GM08714 (cell line): ENCODE results near the gene SYNGR3.

Experiments used
- H3K4me3 ChIP-seq: fragments of 200-500 bp; sonication (Bioruptor generic); 2 replicates; pipeline ENCODE4 v1.5.1; 2014; ENCODE audit warnings: mild to moderate bottlenecking, low read length, inconsistent platforms
- ZNF274 ChIP-seq: IDR thresholded peaks from 2 replicates; pipeline ENCODE4 v1.6.1; 2012; ENCODE audit warnings: mild to moderate bottlenecking, low read depth, low read length

SYNGR3 gene, protein sequence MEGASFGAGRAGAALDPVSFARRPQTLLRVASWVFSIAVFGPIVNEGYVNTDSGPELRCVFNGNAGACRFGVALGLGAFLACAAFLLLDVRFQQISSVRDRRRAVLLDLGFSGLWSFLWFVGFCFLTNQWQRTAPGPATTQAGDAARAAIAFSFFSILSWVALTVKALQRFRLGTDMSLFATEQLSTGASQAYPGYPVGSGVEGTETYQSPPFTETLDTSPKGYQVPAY

GRCh38 chr16:1989209-1990100, at the start of gene SYNGR3:
SYNGR3 (plus strand) TSS chr16:1989970; CDS start chr16:1990103, 133 bp downstream.
- H3K4me3 ChIP-seq = peak within 1 kb of the TSS; percentile 44; the same call in 1 of the 2 replicates
- TF ChIP-seq ZNF274 = no peak

- no peak for TF ChIP-seq ZNF274
- H3K4me3 ChIP-seq = no peak overlapping the region
Observed at GRCh38 chr16:1940273-1941161, 49.3 kb upstream of the SYNGR3 start.

- H3K4me3 ChIP-seq = no peak overlapping the region; the same call in 1 of the 2 replicates
- TF ChIP-seq ZNF274 = no peak
Observed at GRCh38 chr16:1941162-1942046, 48.4 kb upstream of the SYNGR3 start.

- peak overlapping the region; percentile 85 for H3K4me3 ChIP-seq
- no peak for TF ChIP-seq ZNF274
Observed at GRCh38 chr16:1942047-1942809, 47.5 kb upstream of the SYNGR3 start.

DNA sequence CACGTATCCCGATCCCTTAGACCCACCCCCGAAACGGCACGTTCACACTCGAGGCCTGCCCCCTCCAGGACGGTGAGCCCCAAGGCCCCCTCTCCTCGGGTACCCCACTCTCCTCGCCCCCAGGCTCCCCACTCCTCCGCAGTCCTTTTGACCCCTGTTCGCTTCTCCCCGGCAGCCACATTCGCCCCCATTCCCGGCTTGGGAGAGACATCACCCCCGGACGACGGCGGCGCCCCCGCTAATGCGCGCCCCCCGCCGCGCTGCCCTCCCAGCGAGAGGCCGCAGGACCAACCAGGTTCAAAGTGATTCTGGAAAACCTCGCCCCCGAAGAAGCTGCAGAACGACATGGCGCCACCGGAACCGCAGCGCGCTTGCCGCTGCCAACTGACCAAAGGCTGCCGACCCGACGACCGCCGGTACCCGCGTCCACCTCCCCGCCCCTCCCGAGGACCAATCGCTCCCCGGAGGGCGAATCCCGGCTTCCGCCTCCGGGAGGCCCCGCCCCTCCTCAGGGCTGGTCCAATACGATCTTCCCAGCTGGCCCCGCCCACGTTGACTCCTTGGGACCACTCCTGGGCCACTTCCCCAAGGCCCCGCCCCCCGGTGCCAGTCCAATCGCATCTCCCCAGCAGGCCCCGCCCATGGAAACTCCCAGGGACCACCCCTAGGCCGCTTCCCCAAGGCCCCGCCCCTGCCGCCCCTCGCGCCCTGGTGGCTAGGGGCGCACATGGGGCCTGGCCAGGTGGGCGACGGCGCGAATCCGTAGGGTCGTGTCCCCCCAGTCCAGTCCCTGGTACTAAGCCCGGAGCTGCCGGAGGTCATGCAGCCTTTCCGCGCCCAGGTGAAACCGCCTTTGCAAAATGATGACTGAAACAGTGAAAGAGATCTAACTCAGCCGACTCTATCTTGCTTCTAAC, 46.7 kb upstream of the SYNGR3 start, which contains the start of gene MSRB1:
MSRB1 (minus strand) TSS at position 390 of the 917 bp plus-strand sequence; CDS start at position 347, 43 bp downstream.
- peak within 1 kb of the TSS; percentile 85 for H3K4me3 ChIP-seq
- TF ChIP-seq ZNF274 = no peak

DNA sequence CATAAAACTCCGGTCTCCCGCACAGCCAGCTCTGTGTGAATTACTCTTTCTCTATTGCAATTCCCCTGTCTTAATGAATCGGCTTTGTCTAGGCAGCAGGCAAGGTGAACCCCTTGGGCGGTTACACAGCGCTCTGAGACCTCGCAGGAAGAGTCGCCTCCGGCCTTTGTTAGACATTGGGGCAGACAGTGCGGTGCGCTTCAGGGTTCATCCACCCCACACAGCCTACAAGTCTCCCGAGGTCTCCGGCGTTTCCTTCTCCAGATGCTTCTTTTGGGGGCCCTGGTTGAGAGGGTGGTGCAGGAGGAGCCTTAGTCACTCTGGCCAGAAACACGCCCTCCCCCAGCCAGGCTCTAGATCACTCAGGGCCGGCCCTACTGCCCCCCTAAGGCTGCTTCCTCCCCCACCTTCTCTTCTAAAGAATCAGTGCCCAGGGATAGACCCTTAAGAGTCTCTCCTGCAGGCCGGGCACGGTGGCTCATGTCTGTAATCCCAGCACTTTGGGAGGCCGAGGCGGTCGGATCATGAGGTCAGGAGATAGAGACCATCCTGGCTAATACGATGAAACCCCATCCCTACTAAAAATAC, 45.1 kb upstream of the SYNGR3 start:
- no peak overlapping the region for H3K4me3 ChIP-seq
- no peak for TF ChIP-seq ZNF274

DNA sequence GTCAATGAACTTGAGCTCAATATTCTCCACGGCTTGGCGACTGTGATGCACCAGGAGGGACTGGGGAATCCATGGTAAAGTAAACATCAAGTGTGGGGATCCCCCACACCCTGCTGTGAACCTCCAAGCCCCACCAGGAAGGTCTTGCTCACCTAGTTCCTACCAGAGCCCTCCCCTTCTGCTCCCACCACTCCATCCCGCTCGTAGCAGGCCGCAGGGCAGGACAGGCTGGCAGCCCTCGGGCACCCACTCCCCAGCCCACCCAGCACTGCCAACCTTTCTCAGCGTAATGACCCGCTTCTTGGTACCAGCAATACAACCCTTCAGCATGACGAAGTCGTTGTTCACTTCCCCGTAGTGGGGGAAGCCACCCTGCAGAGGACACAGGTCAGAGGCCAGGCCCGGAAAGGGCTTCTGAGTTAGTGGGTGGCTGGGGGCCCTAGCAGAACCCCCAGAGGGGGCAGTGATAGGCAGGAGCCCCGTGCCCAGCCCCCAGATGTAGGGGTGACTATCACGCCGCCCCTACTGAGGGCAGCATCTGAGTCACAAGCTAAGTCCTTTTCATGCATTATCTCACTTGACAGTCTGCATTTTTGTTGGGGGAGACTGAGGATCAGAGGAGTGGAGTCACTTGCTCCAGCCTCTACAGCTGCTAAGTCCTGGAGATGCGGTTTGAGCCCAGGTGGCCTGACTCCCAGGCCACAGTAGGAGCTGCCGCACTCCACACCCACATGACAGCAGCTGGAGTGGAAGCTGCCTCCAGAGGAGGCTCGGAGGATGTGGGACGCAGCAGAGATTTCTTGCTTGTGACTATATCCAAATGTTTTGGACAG, 44.0 kb upstream of the SYNGR3 start:
- TF ChIP-seq ZNF274 = no peak
- H3K4me3 ChIP-seq = no peak overlapping the region

- H3K4me3 ChIP-seq = no peak overlapping the region
- TF ChIP-seq ZNF274 = no peak
Observed at GRCh38 chr16:1946495-1947368, 43.0 kb upstream of the SYNGR3 start.

GRCh38 chr16:1947369-1947670, 42.5 kb upstream of the SYNGR3 start:
- no peak for TF ChIP-seq ZNF274
- H3K4me3 ChIP-seq = no peak overlapping the region

- H3K4me3 ChIP-seq = no peak overlapping the region
- no peak for TF ChIP-seq ZNF274
Observed at GRCh38 chr16:1949507-1949906, 40.3 kb upstream of the SYNGR3 start.
